Osteoblast (primary cell): Measurements from ENCODE around the gene FAM3D. TPM values are rescaled to one million over a fixed set of nuclear protein-coding genes. Genes with fewer than 3 reads are reported as not detected.
A peak's percentile ranks its signal among the peaks of the same experiment; 100 is the strongest.

Source experiments
- DNase-seq: peaks from one replicate; pipeline ENCODE4 v3.0.0; 2011; ENCODE audit warnings: low spot score, mixed read lengths; ENCODE audit not compliant: insufficient read length; ENCODE audit errors: missing footprints
- H2AFZ ChIP-seq: 2 replicates; pipeline ENCODE4 v1.6.0; 2011; ENCODE audit warnings: mild to moderate bottlenecking, low read length
- H3K27ac ChIP-seq: 2 replicates; pipeline ENCODE4 v1.5.1; 2011; ENCODE audit warnings: mild to moderate bottlenecking, low read depth, low read length, moderate library complexity
- H3K27me3 ChIP-seq: 2 replicates; pipeline ENCODE4 v1.6.0; 2012; ENCODE audit warnings: mild to moderate bottlenecking, control low read depth, inconsistent platforms, low read length, moderate library complexity; ENCODE audit not compliant: insufficient read depth
- H3K36me3 ChIP-seq: 2 replicates; pipeline ENCODE4 v1.5.1; 2011; ENCODE audit warnings: mild to moderate bottlenecking, low read length, control low read depth, moderate library complexity; ENCODE audit not compliant: insufficient read depth
- H3K4me1 ChIP-seq: 2 replicates; pipeline ENCODE4 v1.5.1; 2011; ENCODE audit warnings: mild to moderate bottlenecking, low read length, control low read depth, moderate library complexity; ENCODE audit not compliant: insufficient read depth
- H3K4me2 ChIP-seq: 2 replicates; pipeline ENCODE4 v1.6.0; 2011; ENCODE audit warnings: mild to moderate bottlenecking, low read length; ENCODE audit not compliant: insufficient read depth
- H3K4me3 ChIP-seq: fragments of 200-600 bp; sonication (generic); 3 replicates; pipeline ENCODE4 v1.5.1; 2012; ENCODE audit warnings: mild to moderate bottlenecking, low read length, inconsistent platforms; ENCODE audit not compliant: insufficient read depth
- H3K79me2 ChIP-seq: 2 replicates; pipeline ENCODE4 v1.6.0; 2012; ENCODE audit warnings: mild to moderate bottlenecking, low read length, control low read depth, inconsistent platforms; ENCODE audit not compliant: insufficient read depth
- H3K9me3 ChIP-seq: 2 replicates; pipeline ENCODE4 v1.5.1; 2011; ENCODE audit warnings: low read depth, low read length, control low read depth
- H4K20me1 ChIP-seq: 2 replicates; pipeline ENCODE4 v1.6.0; 2012; ENCODE audit warnings: mild to moderate bottlenecking, low read length, control low read depth; ENCODE audit not compliant: insufficient read depth
- CTCF ChIP-seq: IDR thresholded peaks from 2 replicates; pipeline ENCODE4 v1.5.1; 2011; ENCODE audit warnings: mild to moderate bottlenecking, low read depth, low read length, moderate library complexity; ENCODE audit errors: extremely low read depth
- total RNA-seq: library from RNA; depleted of rRNA; stranded (reverse); fragments of >200 nt; gene quantifications from 2 replicates; pipeline ENCODE4 v1.2.3, GENCODE V29; 2012

The FAM3D gene
- total RNA-seq, 1 donor, result not detected

- Histone ChIP-seq H4K20me1 (no peaks in the 10 kb centered on the region), H3K4me3 (no peak overlapping the region), H3K4me2 (no peak overlapping the region), H2AFZ (no peak overlapping the region), H3K4me1 (peaks cover 3% of the 10 kb centered on the region), H3K27me3 (no peaks in the 10 kb centered on the region), H3K9me3 (no peaks in the 10 kb centered on the region), H3K79me2 (no peaks in the 10 kb centered on the region), H3K36me3 (no peaks in the 10 kb centered on the region), H3K27ac (no peak overlapping the region)
- no peak for DNase-seq
- TF ChIP-seq CTCF, result no peak
These were observed 19.0 kb downstream of the FAM3D start for GRCh38 chr3:58647381-58648141.

- no peaks in the 10 kb centered on the region for H3K9me3 ChIP-seq
- peaks cover 3% of the 10 kb centered on the region for H3K4me1 ChIP-seq
- no peaks in the 10 kb centered on the region for H3K27me3 ChIP-seq
- H3K79me2 ChIP-seq, result no peaks in the 10 kb centered on the region
- no peaks in the 10 kb centered on the region for H4K20me1 ChIP-seq
- no peak for TF ChIP-seq CTCF
- no peak for DNase-seq
- no peak overlapping the region for H3K27ac ChIP-seq
- H2AFZ ChIP-seq, result no peak overlapping the region
- no peak overlapping the region for H3K4me3 ChIP-seq
- H3K36me3 ChIP-seq, result no peaks in the 10 kb centered on the region
- H3K4me2 ChIP-seq, result no peak overlapping the region
These were observed 20.1 kb downstream of the FAM3D start for GRCh38 chr3:58646503-58646902.

- Histone ChIP-seq H3K4me1 (peaks cover 3% of the 10 kb centered on the region), H3K27me3 (no peaks in the 10 kb centered on the region), H3K36me3 (no peaks in the 10 kb centered on the region), H3K4me3 (no peak overlapping the region), H3K79me2 (no peaks in the 10 kb centered on the region), H3K4me2 (no peak overlapping the region), H3K27ac (no peak overlapping the region), H3K9me3 (no peaks in the 10 kb centered on the region), H4K20me1 (no peaks in the 10 kb centered on the region), H2AFZ (no peak overlapping the region)
- no peak for DNase-seq
- no peak for TF ChIP-seq CTCF
These were observed 20.8 kb downstream of the FAM3D start for GRCh38 chr3:58645726-58646125.

- Histone ChIP-seq H4K20me1 (no peaks in the 10 kb centered on the region), H3K4me2 (no peak overlapping the region), H3K27ac (no peak overlapping the region), H2AFZ (no peak overlapping the region), H3K4me3 (no peak overlapping the region), H3K27me3 (no peaks in the 10 kb centered on the region), H3K79me2 (no peaks in the 10 kb centered on the region), H3K36me3 (no peaks in the 10 kb centered on the region), H3K4me1 (peaks cover 3% of the 10 kb centered on the region), H3K9me3 (no peaks in the 10 kb centered on the region)
- no peak for TF ChIP-seq CTCF
- DNase-seq, result peak; percentile 56
These were observed 23.7 kb downstream of the FAM3D start for GRCh38 chr3:58642846-58643245.
